GM12801 (cell line): ENCODE data around the gene GTF2IRD1.

Experiments
- TF ChIP-seq, protein P1 (sequence below): IDR thresholded peaks from one replicate; pipeline ENCODE4 v1.5.1; 2011; ENCODE audit warnings: control low read depth; ENCODE audit not compliant: insufficient read length; ENCODE audit errors: extremely low read depth

Gene GTF2IRD1

DNA sequence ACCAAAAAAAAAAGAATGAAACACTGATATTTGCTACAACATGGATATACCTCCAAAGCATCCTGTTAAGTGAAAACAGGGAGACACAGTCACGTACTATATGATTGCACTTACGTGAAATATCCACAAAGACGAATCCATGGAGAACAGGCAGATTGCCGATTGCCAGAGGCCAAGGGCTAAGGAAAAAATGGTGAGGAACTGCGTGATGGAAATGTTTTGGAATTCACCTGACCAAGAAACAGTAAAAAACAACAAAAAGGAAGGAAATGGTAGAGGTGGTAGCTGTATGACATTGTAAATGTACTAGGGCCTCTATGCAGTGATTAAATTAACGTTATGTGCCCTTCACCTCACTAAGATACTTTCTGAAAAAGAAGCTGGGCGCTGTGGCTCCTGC, 44.1 kb upstream of the GTF2IRD1 start:
- TF ChIP-seq, protein P1, sequence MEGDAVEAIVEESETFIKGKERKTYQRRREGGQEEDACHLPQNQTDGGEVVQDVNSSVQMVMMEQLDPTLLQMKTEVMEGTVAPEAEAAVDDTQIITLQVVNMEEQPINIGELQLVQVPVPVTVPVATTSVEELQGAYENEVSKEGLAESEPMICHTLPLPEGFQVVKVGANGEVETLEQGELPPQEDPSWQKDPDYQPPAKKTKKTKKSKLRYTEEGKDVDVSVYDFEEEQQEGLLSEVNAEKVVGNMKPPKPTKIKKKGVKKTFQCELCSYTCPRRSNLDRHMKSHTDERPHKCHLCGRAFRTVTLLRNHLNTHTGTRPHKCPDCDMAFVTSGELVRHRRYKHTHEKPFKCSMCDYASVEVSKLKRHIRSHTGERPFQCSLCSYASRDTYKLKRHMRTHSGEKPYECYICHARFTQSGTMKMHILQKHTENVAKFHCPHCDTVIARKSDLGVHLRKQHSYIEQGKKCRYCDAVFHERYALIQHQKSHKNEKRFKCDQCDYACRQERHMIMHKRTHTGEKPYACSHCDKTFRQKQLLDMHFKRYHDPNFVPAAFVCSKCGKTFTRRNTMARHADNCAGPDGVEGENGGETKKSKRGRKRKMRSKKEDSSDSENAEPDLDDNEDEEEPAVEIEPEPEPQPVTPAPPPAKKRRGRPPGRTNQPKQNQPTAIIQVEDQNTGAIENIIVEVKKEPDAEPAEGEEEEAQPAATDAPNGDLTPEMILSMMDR = no peak

DNA sequence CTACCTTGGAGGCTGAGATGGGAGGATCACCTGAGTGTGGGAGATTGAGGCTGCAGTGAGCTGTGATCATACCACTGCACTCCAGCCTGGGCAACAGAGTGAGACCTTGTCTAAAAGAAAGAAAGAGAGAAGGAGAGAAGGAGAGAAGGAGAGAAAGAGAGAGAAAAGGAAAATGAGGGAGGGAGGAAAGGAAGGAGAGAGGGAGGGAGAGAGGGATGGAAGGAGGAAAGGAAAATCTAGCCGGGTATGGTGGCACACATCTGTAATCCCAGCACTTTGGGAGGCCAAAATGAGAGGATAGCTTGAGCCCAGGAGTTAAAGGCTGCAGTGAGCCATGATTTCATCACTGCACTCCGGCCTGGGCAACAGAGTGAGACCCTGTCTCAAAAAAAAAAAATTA, 42.9 kb upstream of the GTF2IRD1 start:
- TF ChIP-seq, protein P1 = no peak

DNA sequence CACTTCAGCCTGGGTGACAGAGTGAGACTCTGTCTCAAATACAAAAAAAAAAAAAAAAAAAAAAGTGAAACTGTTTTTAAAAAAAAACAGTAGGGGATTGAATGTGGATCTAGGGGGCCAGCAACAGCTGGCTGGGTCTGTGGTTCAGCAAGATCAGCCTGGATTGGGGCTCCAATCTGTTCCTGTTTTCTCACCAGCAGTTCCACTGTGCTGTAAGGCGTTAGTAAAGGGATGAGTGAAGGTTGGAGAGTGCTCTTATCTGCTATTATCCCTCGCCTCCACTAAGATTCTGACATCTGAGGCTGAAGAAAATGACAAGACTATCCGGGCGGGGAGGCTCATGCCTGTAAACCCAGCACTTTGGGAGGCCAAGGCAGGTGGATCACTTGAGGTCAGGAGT, 41.6 kb upstream of the GTF2IRD1 start:
- TF ChIP-seq, protein P1 = no peak

DNA sequence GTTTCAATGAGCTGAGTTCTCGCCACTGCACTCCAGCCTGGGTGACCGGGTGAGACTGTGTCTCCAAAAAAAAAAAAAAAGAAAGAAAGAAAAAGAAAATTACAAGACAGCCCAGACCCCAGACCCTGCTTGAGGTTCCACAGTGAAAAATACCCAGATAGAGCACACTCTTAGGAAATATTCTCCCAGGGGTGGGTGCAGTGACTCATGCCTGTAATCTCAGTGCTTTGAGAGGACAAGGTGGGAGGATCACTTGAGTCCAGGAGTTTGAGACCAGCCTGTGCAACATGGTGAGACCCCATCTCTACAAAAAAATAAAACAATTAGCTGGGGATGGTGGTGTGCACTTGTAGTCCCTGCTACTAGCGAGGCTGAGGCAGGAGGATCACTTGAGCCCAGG, 41.1 kb upstream of the GTF2IRD1 start:
- TF ChIP-seq, protein P1 = no peak

DNA sequence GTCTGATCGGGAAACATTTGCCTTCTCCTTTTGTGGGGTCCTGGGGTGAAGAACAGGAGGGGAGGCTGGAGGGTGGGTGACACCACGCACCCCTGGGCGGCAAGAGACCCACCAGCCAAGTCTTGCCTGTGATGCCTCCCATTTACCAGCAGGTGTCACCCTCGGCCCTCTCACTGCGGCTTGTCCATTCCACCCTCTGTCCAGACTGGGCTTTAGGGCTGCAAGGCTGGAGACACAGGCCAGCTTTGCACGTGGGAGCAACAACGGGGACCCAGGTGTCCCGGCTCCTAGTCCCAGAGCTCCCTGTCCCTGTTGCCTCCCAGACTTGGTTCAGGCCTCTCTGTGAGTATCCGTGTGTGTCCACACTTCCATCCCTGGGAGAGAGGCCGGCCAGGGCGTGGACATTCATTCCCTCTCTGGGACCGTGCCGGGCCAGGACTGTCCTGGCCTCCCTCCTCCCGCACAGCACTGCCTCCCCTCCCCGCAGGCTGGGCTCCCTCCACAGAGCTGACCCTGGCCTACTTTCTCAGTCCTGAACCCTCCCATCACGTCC, 36.2 kb upstream of the GTF2IRD1 start:
- TF ChIP-seq, protein P1 = peak; percentile 64

DNA sequence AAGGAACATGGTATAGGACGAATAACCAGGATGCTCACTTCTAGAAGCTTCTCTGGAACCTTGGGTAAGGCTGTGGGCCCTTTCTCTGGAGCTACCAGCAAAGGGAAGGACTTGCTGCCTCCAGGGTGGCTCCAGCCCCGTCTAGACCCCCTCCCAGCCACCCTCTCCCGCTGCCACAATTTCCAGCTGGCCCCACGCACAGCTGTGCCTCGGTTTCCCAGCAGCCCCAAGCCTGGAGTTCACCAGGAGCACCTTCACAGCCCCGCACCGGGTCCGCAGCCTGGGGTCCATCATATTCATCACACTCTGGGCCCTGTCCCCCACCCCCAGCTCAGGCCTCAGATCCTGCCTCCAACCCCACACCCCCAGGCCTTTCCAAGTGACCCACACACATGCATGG, 35.6 kb upstream of the GTF2IRD1 start:
- TF ChIP-seq, protein P1 = no peak

DNA sequence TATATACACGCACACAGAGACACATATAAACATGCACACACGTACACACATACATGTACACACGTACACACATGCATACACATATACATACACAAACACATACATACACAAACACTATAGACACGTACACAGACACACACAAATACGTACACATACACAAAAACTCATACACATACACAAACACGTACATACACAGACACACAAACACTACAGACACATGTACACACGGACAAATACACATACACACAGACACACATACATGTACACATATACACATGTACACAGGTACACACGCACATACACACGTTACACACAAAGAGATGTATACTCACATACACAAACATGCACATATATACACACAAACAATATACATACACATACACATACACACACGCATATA, 35.2 kb upstream of the GTF2IRD1 start:
- TF ChIP-seq, protein P1 = no peak

DNA sequence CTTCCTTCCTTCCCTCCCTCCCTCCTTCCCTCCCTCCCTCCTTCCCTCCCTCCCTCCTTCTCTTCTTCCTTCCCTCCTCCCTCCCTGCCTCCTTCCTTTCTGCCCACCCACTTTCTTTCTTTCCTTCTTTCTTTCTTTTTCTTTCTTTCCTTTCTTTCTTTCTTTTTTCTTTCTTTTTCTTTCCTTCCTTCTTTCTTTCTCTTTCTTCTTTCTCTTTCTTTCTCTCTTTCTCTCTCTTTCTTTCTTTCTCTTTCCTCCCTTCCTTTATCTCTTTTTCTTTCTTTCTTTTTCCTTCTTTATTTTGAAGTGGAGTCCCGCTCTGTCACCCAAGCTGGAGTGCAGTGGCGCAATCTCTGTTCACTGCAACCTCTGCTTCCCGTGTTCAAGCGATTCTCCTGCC, 33.7 kb upstream of the GTF2IRD1 start:
- TF ChIP-seq, protein P1 = no peak
